Liver (tissue), 9 donors: ENCODE data around the gene GUCY1A2. TPM values are rescaled to one million over a fixed set of nuclear protein-coding genes. Genes with fewer than 3 reads are reported as not detected.
"Not testable (repeated sequence)": the region's sequence is repeated elsewhere in the genome, so short reads cannot be mapped to it uniquely, and the experiment has no call there.

Experiments
- DNase-seq: peaks from one replicate; pipeline ENCODE4 v3.0.0-alpha.2; 2017; ENCODE audit warnings: low spot score
- H3K27ac ChIP-seq, 2 donors: one replicate each; pipeline ENCODE4 v1.7.0; 2013; ENCODE audit warnings: inconsistent platforms in 2 of 2, low read length in 2 of 2, control low read depth in 1 of 2, low read depth in 1 of 2, mild to moderate bottlenecking in 1 of 2
- H3K27me3 ChIP-seq, 4 donors: one replicate each; pipeline versions ENCODE4 v1.6.1 to v1.7.0; 2013; ENCODE audit warnings: low read length in 3 of 4, inconsistent platforms in 1 of 4, mild to moderate bottlenecking in 1 of 4, moderate library complexity in 1 of 4; ENCODE audit not compliant: control insufficient read depth in 4 of 4, insufficient read depth in 4 of 4
- H3K36me3 ChIP-seq, 4 donors: one replicate each; pipeline versions ENCODE4 v1.6.1 to v1.7.0; 2013; ENCODE audit warnings: low read length in 3 of 4, mild to moderate bottlenecking in 3 of 4, low read depth in 1 of 4, moderate library complexity in 1 of 4; ENCODE audit not compliant: control insufficient read depth in 4 of 4, insufficient read depth in 3 of 4
- H3K4me1 ChIP-seq, 4 donors: one replicate each; pipeline versions ENCODE4 v1.6.1 to v1.7.0; 2013; ENCODE audit warnings: low read length in 3 of 4, mild to moderate bottlenecking in 3 of 4, moderate library complexity in 1 of 4; ENCODE audit not compliant: control insufficient read depth in 4 of 4, insufficient read depth in 4 of 4
- H3K4me3 ChIP-seq, 3 donors: one replicate each; pipeline versions ENCODE4 v1.6.1 to v1.7.0; 2013; ENCODE audit warnings: low read length in 3 of 3, control low read depth in 1 of 3, low read depth in 1 of 3, mild to moderate bottlenecking in 1 of 3
- H3K9ac ChIP-seq, 2 donors: one replicate each; pipeline ENCODE4 v1.7.0; 2013; ENCODE audit warnings: low read length in 2 of 2, mild to moderate bottlenecking in 2 of 2, moderate library complexity in 2 of 2, control low read depth in 1 of 2, low read depth in 1 of 2
- H3K9me3 ChIP-seq, 4 donors: one replicate each; pipeline versions ENCODE4 v1.6.1 to v1.7.0; 2013; ENCODE audit warnings: low read length in 3 of 4; ENCODE audit not compliant: control insufficient read depth in 4 of 4
- FOXA1 ChIP-seq: IDR thresholded peaks from 2 replicates; pipeline ENCODE4 v1.6.1; 2016; ENCODE audit warnings: antibody characterized with exemption
- FOXA2 ChIP-seq: IDR thresholded peaks from 2 replicates; pipeline ENCODE4 v1.6.1; 2016; ENCODE audit warnings: antibody characterized with exemption
- GABPA ChIP-seq, 2 donors: IDR thresholded peaks in 1 of 2; conservative IDR thresholded peaks in 1 of 2; 2 replicates each; pipeline ENCODE4 v1.6.1; 2016; ENCODE audit warnings: antibody characterized with exemption in 2 of 2, mild to moderate bottlenecking in 1 of 2, moderate library complexity in 1 of 2
- HNF4A ChIP-seq, 2 donors: conservative IDR thresholded peaks; 2 replicates each; pipeline ENCODE4 v1.6.1; 2016; ENCODE audit warnings: antibody characterized with exemption in 2 of 2, mild to moderate bottlenecking in 2 of 2
- HNF4G ChIP-seq: IDR thresholded peaks from 2 replicates; pipeline ENCODE4 v1.6.1; 2016; ENCODE audit warnings: antibody characterized with exemption
- JUND ChIP-seq, 2 donors: IDR thresholded peaks; 2 replicates each; pipeline ENCODE4 v1.6.1; 2016; ENCODE audit warnings: antibody characterized with exemption in 2 of 2
- NR2F2 ChIP-seq: IDR thresholded peaks from 2 replicates; pipeline ENCODE4 v1.6.1; 2016; ENCODE audit warnings: antibody characterized with exemption
- RAD21 ChIP-seq, 2 donors: IDR thresholded peaks; 2 replicates each; pipeline ENCODE4 v1.6.1; 2016; ENCODE audit warnings: antibody characterized with exemption in 2 of 2, mild to moderate bottlenecking in 2 of 2
- RXRA ChIP-seq, 2 donors: IDR thresholded peaks; 2 replicates each; pipeline ENCODE4 v1.6.1; 2017 to 2018; ENCODE audit warnings: antibody characterized with exemption in 2 of 2, mild to moderate bottlenecking in 1 of 2
- SP1 ChIP-seq: IDR thresholded peaks from 2 replicates; pipeline ENCODE4 v1.6.1; 2018; ENCODE audit warnings: antibody characterized with exemption, mild to moderate bottlenecking
- TAF1 ChIP-seq: conservative IDR thresholded peaks from 2 replicates; pipeline ENCODE4 v1.6.1; 2016; ENCODE audit warnings: antibody characterized with exemption, mild to moderate bottlenecking
- YY1 ChIP-seq: IDR thresholded peaks from 2 replicates; pipeline ENCODE4 v1.6.1; 2016; ENCODE audit warnings: antibody characterized with exemption, mild to moderate bottlenecking
- WGBS: extraction: QIAGEN DNeasy Blood & Tissue Kit; methylation state at CpG from one replicate; pipeline ENCODE4 v1.1.7; 2013; 5-methylcytosine and 5-hydroxymethylcytosine counted together
- polyA plus RNA-seq, 2 donors: library from polyadenylated mRNA; stranded (reverse) in 1 of 2; unstranded in 1 of 2; fragments of 200-250 nt in 1 of 2; fragments of >200 nt in 1 of 2; fragmentation: Nextera tagmentation in 1 of 2; extraction: Ambion mirVana in 1 of 2; gene quantifications; one replicate each; pipeline versions ENCODE4 v1.2.1 to v1.2.3, GENCODE V29; 2013 to 2015
- total RNA-seq, 2 donors: library from RNA; depleted of rRNA; stranded (reverse); fragments of >200 nt; gene quantifications; one replicate each; pipeline ENCODE4 v1.2.3, GENCODE V29; 2014
- TF ChIP-seq, protein P1 (sequence below): IDR thresholded peaks from 2 replicates; pipeline ENCODE4 v1.6.1; 2016; ENCODE audit warnings: antibody characterized with exemption
- TF ChIP-seq, protein P2 (sequence below): IDR thresholded peaks from 2 replicates; pipeline ENCODE4 v1.6.1; 2016; ENCODE audit warnings: antibody characterized with exemption
- TF ChIP-seq, protein P3 (sequence below): IDR thresholded peaks from 2 replicates; pipeline ENCODE4 v1.6.1; 2016; ENCODE audit warnings: antibody characterized with exemption, mild to moderate bottlenecking
- TF ChIP-seq, protein P4 (sequence below): fragments of 150-350 bp; IDR thresholded peaks from 2 replicates; pipeline ENCODE4 v1.5.1; 2017; ENCODE audit warnings: improper control_type of control experiment, low read depth, low read length; ENCODE audit not compliant: missing input control
- TF ChIP-seq, protein P5 (sequence below): IDR thresholded peaks from 2 replicates; pipeline ENCODE4 v1.6.1; 2016; ENCODE audit warnings: antibody characterized with exemption
- donor health status: healthy.
- donor health status: healthy.
- donor health status: healthy.
- donor health status: healthy.
- donor health status: healthy.

GUCY1A2 gene
- total and polyA plus RNA-seq, 4 donors = 0.55 to 4.4 (median 1.7) TPM

DNA sequence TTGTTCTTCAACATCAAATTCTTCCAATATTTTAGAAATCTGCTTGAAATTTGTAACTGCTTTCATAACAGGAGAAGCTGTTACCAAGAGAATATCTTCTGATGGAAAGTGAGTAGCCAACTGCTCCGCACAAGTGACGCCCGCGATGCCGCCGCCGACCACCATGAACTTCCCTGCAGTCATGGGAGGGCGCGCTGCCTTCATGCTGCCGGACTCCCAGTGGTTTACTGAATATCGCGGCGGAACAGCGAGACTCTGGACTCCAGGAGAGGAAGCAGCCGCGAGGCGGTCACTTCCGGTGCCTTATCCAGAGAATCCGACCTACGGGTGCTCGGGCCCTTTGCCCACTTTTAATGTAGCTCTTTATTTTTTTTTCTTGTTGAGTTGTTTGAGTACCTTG lies 190.6 kb downstream of the GUCY1A2 start:
- H3K9me3 ChIP-seq = peaks cover 0 to 2% (median 0%) of the 10 kb centered on the region in 4 donors
- WGBS = 94% methylated on average over 21 of the region's 21 CpGs
- no peak overlapping the region for H3K4me3 ChIP-seq
- no peak for DNase-seq
- no peaks in the 10 kb centered on the region for H3K4me1 ChIP-seq
- no peaks in the 10 kb centered on the region for H3K27me3 ChIP-seq
- no peak for TF ChIP-seq YY1
- H3K36me3 ChIP-seq = no peaks in the 10 kb centered on the region
- H3K27ac ChIP-seq = no peak overlapping the region
- no peak overlapping the region for H3K9ac ChIP-seq

DNA sequence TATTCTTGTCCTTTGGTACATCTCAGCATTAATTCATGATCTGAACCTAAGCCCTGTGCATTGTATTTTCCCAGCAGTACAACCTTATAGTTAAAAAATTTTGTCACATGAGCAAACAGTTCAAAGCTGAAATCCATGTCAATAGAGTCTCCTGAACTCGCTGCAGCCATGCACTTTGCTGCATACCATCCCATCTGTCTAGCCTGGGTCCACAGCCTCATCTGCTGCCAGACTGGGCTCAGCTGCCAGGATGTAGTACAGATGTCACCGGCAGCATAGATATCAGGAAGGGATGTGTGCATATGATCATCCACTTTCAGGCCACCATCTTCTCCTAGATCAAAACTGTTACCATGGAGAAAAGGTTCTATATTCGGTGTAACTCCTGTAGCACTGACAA lies 191.7 kb downstream of the GUCY1A2 start:
- 78% methylated on average over 3 of the region's 3 CpGs for WGBS

DNA sequence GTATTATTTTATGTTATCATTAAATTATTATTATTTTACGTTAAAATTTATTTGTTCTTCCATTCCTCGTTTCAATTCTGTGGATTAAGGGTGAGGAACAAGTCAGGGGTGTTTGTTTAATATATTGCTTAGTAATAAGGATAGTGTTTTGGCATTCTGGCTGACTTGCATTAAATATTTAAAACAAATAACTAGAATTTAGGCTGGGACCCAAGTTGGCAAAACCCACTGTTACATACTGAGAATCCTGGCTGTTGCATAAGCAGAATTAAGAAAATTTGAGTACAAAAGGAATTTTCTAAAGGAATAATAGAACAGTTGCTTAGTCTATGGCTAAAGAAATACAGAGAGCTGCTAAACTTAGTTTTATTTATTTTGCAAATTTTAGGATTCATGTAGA lies 196.4 kb downstream of the GUCY1A2 start:
- 43% methylated on average over 2 of the region's 2 CpGs for WGBS
- no peaks in the 10 kb centered on the region for H3K4me1 ChIP-seq
- no peak overlapping the region for H3K27ac ChIP-seq
- no peaks in the 10 kb centered on the region for H3K27me3 ChIP-seq
- no peak for DNase-seq
- no peaks in the 10 kb centered on the region for H3K36me3 ChIP-seq
- H3K9me3 ChIP-seq = no peaks in the 10 kb centered on the region
- TF ChIP-seq YY1 = no peak
- TF ChIP-seq, protein P1, sequence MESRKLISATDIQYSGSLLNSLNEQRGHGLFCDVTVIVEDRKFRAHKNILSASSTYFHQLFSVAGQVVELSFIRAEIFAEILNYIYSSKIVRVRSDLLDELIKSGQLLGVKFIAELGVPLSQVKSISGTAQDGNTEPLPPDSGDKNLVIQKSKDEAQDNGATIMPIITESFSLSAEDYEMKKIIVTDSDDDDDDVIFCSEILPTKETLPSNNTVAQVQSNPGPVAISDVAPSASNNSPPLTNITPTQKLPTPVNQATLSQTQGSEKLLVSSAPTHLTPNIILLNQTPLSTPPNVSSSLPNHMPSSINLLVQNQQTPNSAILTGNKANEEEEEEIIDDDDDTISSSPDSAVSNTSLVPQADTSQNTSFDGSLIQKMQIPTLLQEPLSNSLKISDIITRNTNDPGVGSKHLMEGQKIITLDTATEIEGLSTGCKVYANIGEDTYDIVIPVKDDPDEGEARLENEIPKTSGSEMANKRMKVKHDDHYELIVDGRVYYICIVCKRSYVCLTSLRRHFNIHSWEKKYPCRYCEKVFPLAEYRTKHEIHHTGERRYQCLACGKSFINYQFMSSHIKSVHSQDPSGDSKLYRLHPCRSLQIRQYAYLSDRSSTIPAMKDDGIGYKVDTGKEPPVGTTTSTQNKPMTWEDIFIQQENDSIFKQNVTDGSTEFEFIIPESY = no peak
- TF ChIP-seq, protein P2, sequence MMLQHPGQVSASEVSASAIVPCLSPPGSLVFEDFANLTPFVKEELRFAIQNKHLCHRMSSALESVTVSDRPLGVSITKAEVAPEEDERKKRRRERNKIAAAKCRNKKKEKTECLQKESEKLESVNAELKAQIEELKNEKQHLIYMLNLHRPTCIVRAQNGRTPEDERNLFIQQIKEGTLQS = no peak
- no peak for TF ChIP-seq SP1
- TF ChIP-seq RAD21 (IDR thresholded peaks at IDR 0.05) = no peak
- TF ChIP-seq, protein P3, sequence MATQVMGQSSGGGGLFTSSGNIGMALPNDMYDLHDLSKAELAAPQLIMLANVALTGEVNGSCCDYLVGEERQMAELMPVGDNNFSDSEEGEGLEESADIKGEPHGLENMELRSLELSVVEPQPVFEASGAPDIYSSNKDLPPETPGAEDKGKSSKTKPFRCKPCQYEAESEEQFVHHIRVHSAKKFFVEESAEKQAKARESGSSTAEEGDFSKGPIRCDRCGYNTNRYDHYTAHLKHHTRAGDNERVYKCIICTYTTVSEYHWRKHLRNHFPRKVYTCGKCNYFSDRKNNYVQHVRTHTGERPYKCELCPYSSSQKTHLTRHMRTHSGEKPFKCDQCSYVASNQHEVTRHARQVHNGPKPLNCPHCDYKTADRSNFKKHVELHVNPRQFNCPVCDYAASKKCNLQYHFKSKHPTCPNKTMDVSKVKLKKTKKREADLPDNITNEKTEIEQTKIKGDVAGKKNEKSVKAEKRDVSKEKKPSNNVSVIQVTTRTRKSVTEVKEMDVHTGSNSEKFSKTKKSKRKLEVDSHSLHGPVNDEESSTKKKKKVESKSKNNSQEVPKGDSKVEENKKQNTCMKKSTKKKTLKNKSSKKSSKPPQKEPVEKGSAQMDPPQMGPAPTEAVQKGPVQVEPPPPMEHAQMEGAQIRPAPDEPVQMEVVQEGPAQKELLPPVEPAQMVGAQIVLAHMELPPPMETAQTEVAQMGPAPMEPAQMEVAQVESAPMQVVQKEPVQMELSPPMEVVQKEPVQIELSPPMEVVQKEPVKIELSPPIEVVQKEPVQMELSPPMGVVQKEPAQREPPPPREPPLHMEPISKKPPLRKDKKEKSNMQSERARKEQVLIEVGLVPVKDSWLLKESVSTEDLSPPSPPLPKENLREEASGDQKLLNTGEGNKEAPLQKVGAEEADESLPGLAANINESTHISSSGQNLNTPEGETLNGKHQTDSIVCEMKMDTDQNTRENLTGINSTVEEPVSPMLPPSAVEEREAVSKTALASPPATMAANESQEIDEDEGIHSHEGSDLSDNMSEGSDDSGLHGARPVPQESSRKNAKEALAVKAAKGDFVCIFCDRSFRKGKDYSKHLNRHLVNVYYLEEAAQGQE = no peak
- no peak for TF ChIP-seq TAF1
- TF ChIP-seq GABPA (IDR thresholded peaks at IDR 0.05 in 1 of 2, conservative IDR thresholded peaks at IDR 0.05 in 1 of 2) = no peak
- TF ChIP-seq FOXA1 = no peak
- TF ChIP-seq, protein P4, sequence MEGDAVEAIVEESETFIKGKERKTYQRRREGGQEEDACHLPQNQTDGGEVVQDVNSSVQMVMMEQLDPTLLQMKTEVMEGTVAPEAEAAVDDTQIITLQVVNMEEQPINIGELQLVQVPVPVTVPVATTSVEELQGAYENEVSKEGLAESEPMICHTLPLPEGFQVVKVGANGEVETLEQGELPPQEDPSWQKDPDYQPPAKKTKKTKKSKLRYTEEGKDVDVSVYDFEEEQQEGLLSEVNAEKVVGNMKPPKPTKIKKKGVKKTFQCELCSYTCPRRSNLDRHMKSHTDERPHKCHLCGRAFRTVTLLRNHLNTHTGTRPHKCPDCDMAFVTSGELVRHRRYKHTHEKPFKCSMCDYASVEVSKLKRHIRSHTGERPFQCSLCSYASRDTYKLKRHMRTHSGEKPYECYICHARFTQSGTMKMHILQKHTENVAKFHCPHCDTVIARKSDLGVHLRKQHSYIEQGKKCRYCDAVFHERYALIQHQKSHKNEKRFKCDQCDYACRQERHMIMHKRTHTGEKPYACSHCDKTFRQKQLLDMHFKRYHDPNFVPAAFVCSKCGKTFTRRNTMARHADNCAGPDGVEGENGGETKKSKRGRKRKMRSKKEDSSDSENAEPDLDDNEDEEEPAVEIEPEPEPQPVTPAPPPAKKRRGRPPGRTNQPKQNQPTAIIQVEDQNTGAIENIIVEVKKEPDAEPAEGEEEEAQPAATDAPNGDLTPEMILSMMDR = no peak
- no peak for TF ChIP-seq RXRA (IDR thresholded peaks at IDR 0.05)
- TF ChIP-seq JUND (IDR thresholded peaks at IDR 0.05) = no peak
- no peak for TF ChIP-seq NR2F2
- TF ChIP-seq, protein P5, sequence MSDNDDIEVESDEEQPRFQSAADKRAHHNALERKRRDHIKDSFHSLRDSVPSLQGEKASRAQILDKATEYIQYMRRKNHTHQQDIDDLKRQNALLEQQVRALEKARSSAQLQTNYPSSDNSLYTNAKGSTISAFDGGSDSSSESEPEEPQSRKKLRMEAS = no peak
- TF ChIP-seq HNF4A (conservative IDR thresholded peaks at IDR 0.05) = no peak
- TF ChIP-seq HNF4G = no peak
- no peak for TF ChIP-seq FOXA2
- no peak overlapping the region for H3K9ac ChIP-seq
- H3K4me3 ChIP-seq = no peak overlapping the region

More for the DNA sequence above, 191.7 kb downstream of the GUCY1A2 start:
- not testable (repeated sequence) for H3K27ac ChIP-seq, H3K9me3 ChIP-seq, H3K4me3 ChIP-seq, H3K27me3 ChIP-seq, H3K9ac ChIP-seq, H3K4me1 ChIP-seq, DNase-seq, H3K36me3 ChIP-seq
